Esophagus muscularis mucosa (tissue), 3 donors: Measurements from ENCODE around the gene MAP7.

Experiments used
- CTCF ChIP-seq, 3 experiments: fragments of 200-600 bp in 2 of 3; fragments of 450-650 bp in 1 of 3; sonication (generic) in 2 of 3; IDR thresholded peaks; one replicate each; pipeline ENCODE4 v1.5.1; 2017 to 2019; ENCODE audit warnings: antibody characterized with exemption in 3 of 3, mild to moderate bottlenecking in 2 of 3, moderate library complexity in 1 of 3
- POLR2A ChIP-seq: fragments of 450-650 bp; IDR thresholded peaks from one replicate; pipeline ENCODE4 v1.6.1; 2017; ENCODE audit warnings: antibody characterized with exemption, moderate library complexity, mild to moderate bottlenecking, low read depth
- POLR2AphosphoS5 ChIP-seq, 2 donors: sonication (generic); formaldehyde crosslinking; IDR thresholded peaks; one replicate each; pipeline ENCODE4 v1.6.1; 2017; ENCODE audit warnings: antibody characterized with exemption in 2 of 2

- TF ChIP-seq POLR2AphosphoS5 (IDR thresholded peaks at IDR 0.05) (no peak), CTCF (IDR thresholded peaks at IDR 0.05) (no peak), POLR2A (no peak)
These were observed 125.3 kb downstream of the MAP7 start for GRCh38 chr6:136424901-136425300.
